ENCODE data around the gene CDH7.

CDH7 gene

GRCh38 chr18:65752625-65753325 is 2.0 kb downstream of the CDH7 start:
- no peak for TF ChIP-seq CTCF (IDR thresholded peaks at IDR 0.05; ENCODE audit: low read depth, low read length, missing control alignments)
- no peak overlapping the region for H3K4me3 ChIP-seq (replicated peaks; ENCODE audit: low read depth, low read length)

GRCh38 chr18:65753520-65753919 is 2.7 kb downstream of the CDH7 start:
- H3K4me3 ChIP-seq (replicated peaks; ENCODE audit: low read depth, low read length): no peak overlapping the region
- no peak for TF ChIP-seq CTCF (IDR thresholded peaks at IDR 0.05; ENCODE audit: low read depth, low read length, missing control alignments)
- DNase-seq (ENCODE audit: extremely low read depth, low read depth): no peak

More at GRCh38 chr18:65752625-65753325, 2.0 kb downstream of the CDH7 start:
- no peak for DNase-seq (ENCODE audit: extremely low read depth, low read depth)

- no peak overlapping the region for H3K4me3 ChIP-seq (replicated peaks; ENCODE audit: low read depth, low read length)
- no peak for TF ChIP-seq CTCF (IDR thresholded peaks at IDR 0.05; ENCODE audit: low read depth, low read length, missing control alignments)
- no peak for DNase-seq (ENCODE audit: extremely low read depth, low read depth)
These were observed 3.3 kb downstream of the CDH7 start for GRCh38 chr18:65754121-65754520.

- TF ChIP-seq CTCF (IDR thresholded peaks at IDR 0.05; ENCODE audit: low read depth, low read length, missing control alignments): no peak
- DNase-seq (ENCODE audit: extremely low read depth, low read depth): no peak
These were observed 4.8 kb downstream of the CDH7 start for GRCh38 chr18:65755616-65756015.

GRCh38 chr18:65760457-65760856 is 9.6 kb downstream of the CDH7 start:
- no peak overlapping the region for H3K4me3 ChIP-seq (replicated peaks; ENCODE audit: low read depth, low read length)
- no peak for DNase-seq (ENCODE audit: extremely low read depth, low read depth)
- no peak for TF ChIP-seq CTCF (IDR thresholded peaks at IDR 0.05; ENCODE audit: low read depth, low read length, missing control alignments)

More at GRCh38 chr18:65755616-65756015, 4.8 kb downstream of the CDH7 start:
- H3K4me3 ChIP-seq (replicated peaks; ENCODE audit: low read depth, low read length): no peak overlapping the region

GRCh38 chr18:65761636-65762295 is 11.0 kb downstream of the CDH7 start:
- DNase-seq (ENCODE audit: extremely low read depth, low read depth): no peak
- H3K4me3 ChIP-seq (replicated peaks; ENCODE audit: low read depth, low read length): no peak overlapping the region
- TF ChIP-seq CTCF (IDR thresholded peaks at IDR 0.05; ENCODE audit: low read depth, low read length, missing control alignments): no peak

Data from HFF-Myc (cell line).